Stimulated activated CD4-positive, alpha-beta T cell treated with anti-CD3 and anti-CD28 coated beads, TNF-alpha, amount 100 ng/mL, for 24 hours (primary cell): ENCODE data around the gene MAU2.
"Not testable (repeated sequence)": the region's sequence is repeated elsewhere in the genome, so short reads cannot be mapped to it uniquely, and the experiment has no call there.

ENCODE experiments used
- DNase-seq, 3 experiments: peaks; one replicate each; pipeline ENCODE4 v3.0.0-alpha.2; 2020; ENCODE audit warnings: low read depth in 3 of 3

The MAU2 gene

DNA sequence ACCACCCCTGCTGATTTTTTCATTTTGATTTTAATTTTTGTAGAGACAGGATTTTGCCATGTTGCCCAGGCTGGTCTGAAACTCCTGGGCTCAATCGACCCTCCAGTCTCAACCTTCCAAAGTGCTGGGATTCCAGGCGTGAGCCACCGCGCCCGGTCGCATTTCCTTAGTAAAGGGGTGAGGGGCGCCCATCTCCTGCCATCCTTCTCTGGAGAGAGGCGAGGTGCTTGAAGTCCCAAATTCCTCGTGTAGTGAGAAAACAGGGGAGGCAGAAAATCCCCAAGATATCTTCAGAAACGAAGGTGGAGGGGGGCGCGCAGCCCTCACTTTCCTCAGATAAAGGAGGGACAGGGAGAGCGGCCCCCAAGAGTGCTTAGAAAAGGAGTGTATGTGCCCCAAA, 63.9 kb downstream of the MAU2 start:
- DNase-seq: no peak

DNA sequence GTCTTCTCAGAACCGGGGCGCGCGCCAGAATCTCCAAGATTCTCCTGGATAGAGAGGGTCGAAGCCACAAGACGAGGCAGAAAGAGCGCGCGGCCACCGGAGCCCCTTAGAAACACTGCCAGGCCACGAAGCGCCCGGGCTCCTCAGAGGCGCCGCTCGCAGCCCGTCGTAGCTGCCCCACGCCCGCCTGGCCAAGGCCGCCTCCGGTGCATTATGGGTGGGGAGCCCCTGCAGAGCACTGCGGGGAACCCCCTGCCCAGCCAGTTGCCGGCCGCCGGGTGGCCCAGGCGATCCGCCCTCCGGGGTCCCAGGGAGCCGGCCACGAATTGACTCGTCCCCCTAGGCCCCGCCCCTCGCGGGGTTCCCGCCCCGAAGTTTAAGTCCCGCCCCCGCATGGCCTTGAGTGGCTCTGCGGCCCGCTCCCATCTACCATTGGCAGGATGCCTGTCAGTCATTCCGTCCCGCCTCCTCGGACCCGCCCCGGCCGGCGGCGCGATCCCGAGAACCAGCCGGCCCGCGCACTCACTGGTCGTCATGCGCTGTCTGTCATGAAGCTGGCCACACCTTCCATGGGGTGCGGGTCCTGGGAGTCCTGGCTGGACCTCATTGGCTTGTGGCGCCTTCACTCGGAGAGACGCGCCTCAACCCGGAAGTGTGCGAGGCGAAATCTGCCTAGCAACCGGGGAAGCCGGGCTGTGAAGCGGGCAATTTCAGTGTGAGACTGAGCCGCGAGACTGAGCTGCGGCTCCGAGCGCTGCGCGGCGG, 64.7 kb downstream of the MAU2 start:
- DNase-seq: peak; percentile 99 to 100 (median 100)

- peak in 1 of 3 experiments; percentile 58 for DNase-seq
Measured at GRCh38 chr19:19385896-19386869, 65.6 kb downstream of the MAU2 start.

DNA sequence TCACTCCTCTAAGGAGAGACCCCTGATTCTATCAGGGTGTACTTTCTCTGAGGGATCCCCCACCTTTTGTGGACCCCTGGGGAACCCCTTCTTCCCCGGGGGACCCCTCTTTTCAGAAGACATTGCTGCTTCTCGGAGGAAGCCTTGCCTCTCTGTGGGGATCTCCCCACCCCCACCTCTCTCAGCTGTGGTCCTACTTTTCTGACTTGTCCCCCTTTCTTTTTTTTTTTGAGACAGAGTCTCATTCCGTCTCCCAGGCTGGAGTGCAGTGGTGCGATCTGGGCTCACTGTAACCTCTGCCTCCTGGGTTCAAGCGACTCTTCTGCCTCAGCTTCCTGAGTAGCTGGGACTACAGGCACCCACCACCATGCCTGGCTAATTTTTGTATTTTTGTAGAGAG, 66.5 kb downstream of the MAU2 start:
- DNase-seq: no peak

DNA sequence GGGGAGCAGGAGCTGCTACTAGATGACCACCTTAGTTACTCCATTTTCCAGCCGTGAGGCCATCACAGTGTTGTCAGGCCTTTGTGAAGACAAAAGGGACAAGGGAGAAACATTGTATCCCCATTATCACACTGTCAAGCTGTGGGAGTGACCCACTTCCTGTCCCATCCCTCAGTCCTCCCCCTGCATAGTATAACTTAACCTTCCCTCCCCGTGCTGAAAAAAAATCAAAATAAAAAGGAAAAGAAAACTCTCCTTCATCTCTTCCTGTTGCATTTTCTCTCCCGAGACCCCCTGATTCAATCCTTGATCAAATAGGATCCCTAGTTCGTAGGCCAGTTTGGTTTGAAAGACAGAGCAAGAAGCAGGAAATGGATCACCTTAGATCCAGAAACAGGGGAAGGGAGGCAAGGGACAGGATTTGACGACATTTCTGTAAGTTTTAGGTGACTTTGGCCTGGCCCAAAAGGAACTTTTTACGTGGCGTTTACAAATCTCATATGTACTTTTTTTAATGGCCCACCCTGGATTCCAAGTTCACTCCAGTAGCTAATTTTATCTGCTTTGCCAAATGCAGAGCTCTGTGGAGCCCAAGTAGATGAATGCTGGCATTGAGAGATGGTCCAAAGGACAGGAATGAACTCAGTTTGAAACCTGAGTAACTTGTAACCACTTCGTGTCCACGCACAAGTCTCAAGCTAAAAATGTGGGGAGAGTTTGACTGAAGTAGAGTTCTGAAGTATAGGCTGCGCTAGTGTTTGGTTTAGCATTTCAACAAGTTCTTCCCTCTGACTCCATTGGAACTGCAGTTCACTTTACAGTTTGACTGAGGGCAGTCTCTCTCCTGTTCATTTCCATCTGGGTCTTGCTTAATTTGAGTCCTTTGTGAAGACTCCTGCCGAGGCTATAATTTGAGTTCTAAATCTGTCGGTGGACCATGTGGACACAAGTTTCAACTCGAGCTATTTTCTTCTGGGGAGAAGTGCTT, 68.2 kb downstream of the MAU2 start:
- no peak for DNase-seq

GRCh38 chr19:19389683-19390082, 69.1 kb downstream of the MAU2 start:
- not testable (repeated sequence) for DNase-seq

GRCh38 chr19:19394333-19394732, 73.7 kb downstream of the MAU2 start:
- DNase-seq: not testable (repeated sequence)

GRCh38 chr19:19399733-19400433, 79.3 kb downstream of the MAU2 start:
- DNase-seq: no peak

GRCh38 chr19:19402656-19403372, 82.2 kb downstream of the MAU2 start:
- no peak for DNase-seq

DNA sequence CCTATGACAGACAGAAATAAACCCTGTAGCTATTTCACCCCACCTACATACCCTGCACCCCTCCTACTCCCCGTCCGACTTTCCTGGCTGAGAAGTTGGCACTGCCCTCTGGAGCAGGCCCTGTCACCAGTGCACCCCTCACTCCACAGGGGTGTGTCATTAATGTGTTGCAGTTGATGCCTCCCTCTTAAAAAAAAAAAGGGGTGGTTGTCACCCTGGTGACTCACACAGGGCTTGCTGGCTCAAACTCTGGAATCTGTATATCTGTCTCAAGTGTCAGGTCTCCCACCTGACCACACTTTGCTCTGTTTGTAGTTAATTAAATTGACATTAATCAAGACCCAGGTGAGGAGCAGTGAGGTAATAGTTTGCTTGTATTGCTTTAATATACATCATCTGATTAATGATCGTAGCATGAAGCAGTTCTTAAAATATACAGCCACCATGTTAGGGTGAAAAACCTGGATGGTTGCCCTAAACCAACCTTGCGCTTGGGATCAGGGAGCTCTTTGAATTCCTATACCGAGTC, 82.8 kb downstream of the MAU2 start:
- DNase-seq: no peak

DNA sequence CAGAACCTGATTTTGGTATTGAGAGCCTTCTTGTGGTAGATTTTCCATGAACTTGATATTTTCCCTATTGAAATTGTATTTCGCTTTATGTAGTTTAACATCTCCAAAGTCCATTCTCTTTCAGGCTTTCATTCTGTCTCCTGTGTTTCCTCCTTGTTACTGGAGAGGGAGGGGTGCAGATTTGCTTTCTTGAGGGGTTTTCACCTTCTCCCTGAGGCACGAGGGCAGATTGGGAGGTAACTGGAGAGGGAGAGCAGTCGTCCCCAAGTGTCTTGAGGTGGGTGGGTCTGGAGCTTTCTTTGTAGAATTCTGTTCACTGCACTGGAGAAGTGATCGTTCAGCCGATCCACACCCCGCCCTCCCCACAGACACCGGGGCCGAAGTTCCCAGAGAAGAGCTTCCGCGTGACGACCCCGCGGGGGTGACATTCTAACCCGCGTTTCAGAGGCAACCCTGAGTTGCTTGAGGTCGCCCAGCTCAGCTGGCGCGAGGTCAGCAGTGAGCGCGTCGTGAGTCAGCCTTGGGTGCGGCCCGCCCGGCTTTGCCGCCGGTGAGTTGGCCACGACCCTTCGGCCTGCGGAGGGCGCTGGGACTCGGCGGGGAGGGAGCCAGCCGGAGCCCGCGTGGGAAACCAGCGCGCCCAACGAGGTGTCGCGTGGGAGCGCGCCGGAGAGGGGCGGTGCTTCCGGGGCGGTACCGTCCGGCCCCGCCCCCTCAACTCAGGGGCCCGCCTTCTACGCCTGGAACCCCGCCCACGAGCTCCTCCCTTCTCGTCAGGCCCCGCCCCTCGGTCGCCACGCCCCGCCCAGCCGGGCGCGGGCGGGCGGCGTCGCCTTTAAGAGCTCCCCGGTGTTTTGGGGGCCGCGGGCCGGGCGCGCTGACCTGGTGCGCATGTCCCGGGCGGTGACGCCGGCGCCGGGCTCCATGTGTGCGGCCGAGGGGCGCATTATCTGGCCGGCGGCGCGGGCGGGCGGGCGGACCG, 84.5 kb downstream of the MAU2 start, which contains the start of gene GATAD2A:
Gene GATAD2A (plus strand): TSS at position 797 of the 982 bp plus-strand sequence. CDS start 59,671 bp downstream, outside the sequence.
- peak; percentile 80 to 87 (median 84) for DNase-seq

GRCh38 chr19:19405971-19406877, 85.6 kb downstream of the MAU2 start:
- DNase-seq: peak in 1 of 3 experiments; percentile 57

DNA sequence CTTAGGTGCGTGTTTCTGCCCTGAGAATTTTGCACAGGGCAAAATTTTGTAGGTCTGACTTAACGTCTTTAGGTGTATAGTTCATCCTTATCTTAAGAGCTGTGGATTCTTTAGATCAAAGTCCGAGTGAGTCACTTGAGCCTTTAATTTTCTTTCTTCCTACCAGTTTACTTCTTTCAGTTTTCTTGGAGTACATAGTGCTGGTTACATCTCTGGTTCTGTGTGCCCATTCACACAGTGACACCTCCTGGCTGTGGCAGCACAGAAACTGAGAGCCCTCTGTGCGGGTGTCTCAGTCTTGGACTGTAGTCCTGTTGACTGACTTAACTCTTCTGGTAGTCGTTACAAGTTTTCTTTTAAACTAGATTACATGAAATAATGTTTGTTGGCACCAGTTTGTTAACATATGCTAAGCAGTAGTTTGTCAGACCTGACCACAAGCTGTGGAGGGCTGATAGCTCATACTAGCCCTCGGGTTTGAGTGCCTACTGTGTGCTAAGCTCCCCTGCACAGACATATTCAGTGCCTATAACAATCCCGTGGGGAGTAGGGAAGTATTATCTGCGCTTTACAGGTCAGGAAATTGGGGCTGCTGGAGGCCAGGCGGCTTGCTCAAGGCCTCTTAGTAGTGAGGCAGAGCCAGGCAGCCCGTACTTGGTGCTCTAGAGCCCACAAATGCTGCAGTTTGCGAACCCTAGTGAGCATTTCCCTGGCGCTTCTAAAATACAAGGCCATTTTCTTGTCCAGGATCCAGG, 86.4 kb downstream of the MAU2 start:
- DNase-seq: peak in 1 of 3 experiments; percentile 55

GRCh38 chr19:19407633-19407930, 87.0 kb downstream of the MAU2 start:
- DNase-seq: no peak
